Activated T-helper 2 cell treated with anti-CD3 and anti-CD28 coated beads, Interferon-gamma antibody, Interleukin-2, Interleukin-4, amounts not matched to agents 10 μg/mL and 5 μg/mL and 100 μg/mL, durations not matched to agents 14 hours and 24 hours and 36 hours (primary cell): ENCODE measurements around the gene SNTB2. TPM values are rescaled to one million over a fixed set of nuclear protein-coding genes. Genes with fewer than 3 reads are reported as not detected.

Experiments used
- DNase-seq: peaks from one replicate; pipeline ENCODE4 v3.0.0; 2021; ENCODE audit warnings: low spot score
- H3K27ac Mint-ChIP-seq: one replicate; pipeline ENCODE4 v1.8.0; 2021; ENCODE audit warnings: mixed read lengths
- H3K27me3 Mint-ChIP-seq: one replicate; pipeline ENCODE4 v1.8.0; 2021; ENCODE audit warnings: low read depth, mixed read lengths
- H3K36me3 Mint-ChIP-seq: one replicate; pipeline ENCODE4 v1.8.0; 2021; ENCODE audit warnings: low read depth, mixed read lengths
- H3K4me1 Mint-ChIP-seq: one replicate; pipeline ENCODE4 v1.8.0; 2021; ENCODE audit warnings: low read depth, mixed read lengths
- H3K4me3 Mint-ChIP-seq: one replicate; pipeline ENCODE4 v1.8.0; 2021; ENCODE audit warnings: low read depth, mild to moderate bottlenecking, moderate library complexity, mixed read lengths
- H3K9me3 Mint-ChIP-seq: one replicate; pipeline ENCODE4 v1.8.0; 2021; ENCODE audit warnings: mixed read lengths
- intact Hi-C: fragments of 100-400 bp; cut with micrococcal nuclease; formaldehyde crosslinking; loops from one replicate; pipeline ENCODE4 v1.15.1; 2023
- total RNA-seq: library from RNA; stranded (reverse); gene quantifications from 2 replicates; pipeline ENCODE4 v1.2.3, GENCODE V29; 2022

The SNTB2 gene
- total RNA-seq, 1 donor from 2014 or later = 30.4 TPM

DNA sequence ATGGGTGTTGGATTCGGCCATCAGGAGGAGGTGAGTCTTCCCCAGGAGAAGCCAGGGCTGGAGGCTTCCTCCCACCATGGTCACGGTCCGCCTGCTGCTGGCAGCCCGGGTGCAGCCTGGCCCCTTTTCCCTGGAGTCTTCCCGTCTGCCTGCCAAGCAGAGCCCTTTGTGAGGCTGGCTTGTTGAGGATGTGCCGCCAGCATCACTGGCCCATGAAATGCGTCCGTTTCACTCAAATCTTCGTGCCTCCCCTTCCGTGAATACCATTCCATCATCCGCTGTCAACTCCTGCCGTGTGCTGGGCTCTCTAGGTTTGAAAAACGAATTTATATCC, 133.7 kb downstream of the SNTB2 start:
- no peak for DNase-seq
- intact Hi-C loops = no loop called here
- no peak overlapping the region for H3K4me3 Mint-ChIP-seq
- no peak overlapping the region for H3K27ac Mint-ChIP-seq
- H3K27me3 Mint-ChIP-seq = no peaks in the 10 kb centered on the region
- H3K9me3 Mint-ChIP-seq = no peaks in the 10 kb centered on the region
- peaks cover 79% of the 10 kb centered on the region for H3K36me3 Mint-ChIP-seq
- H3K4me1 Mint-ChIP-seq = no peaks in the 10 kb centered on the region

DNA sequence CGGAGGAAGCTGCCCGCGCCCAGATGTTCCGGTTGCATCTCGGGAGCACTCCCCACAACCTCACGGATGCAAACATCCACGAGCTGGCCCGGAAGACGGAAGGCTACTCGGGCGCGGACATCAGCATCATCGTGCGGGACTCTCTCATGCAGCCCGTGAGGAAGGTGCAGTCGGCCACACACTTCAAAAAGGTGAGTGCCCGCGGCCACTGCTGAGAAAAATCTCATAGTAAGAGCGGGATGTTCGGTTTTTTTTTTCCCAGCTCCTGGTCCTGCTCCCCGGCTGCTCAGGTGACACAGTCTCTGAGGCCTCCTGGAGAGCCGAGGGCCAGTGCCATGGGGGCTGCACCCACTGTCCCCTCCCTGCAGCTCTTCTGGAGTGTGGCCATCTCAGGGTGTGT, 134.1 kb downstream of the SNTB2 start:
- Mint-ChIP-seq H3K4me3 (no peak overlapping the region), H3K9me3 (no peaks in the 10 kb centered on the region), H3K4me1 (peaks cover 2% of the 10 kb centered on the region), H3K27ac (no peak overlapping the region), H3K36me3 (peaks cover 79% of the 10 kb centered on the region), H3K27me3 (no peaks in the 10 kb centered on the region)
- DNase-seq = no peak
- intact Hi-C loops = no loop called here

DNA sequence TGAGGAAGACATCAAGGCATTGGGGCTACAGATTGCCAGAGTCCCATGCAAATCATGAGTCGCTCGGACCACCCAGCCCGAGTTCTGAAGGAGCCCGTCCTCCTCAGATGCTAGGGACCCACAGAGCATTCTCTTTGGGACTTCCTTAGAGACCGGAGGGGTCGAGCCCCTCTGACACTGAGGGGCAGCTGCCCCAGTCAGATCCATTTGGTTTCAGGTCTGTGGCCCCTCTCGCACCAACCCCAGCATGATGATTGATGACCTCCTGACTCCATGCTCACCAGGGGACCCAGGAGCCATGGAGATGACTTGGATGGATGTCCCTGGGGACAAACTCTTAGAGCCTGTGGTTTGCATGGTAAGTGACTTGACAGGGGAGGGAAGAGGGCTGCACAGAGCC, 135.4 kb downstream of the SNTB2 start:
- Mint-ChIP-seq H3K4me3 (no peak overlapping the region), H3K36me3 (peaks cover 80% of the 10 kb centered on the region), H3K9me3 (no peaks in the 10 kb centered on the region), H3K4me1 (peaks cover 8% of the 10 kb centered on the region), H3K27ac (no peak overlapping the region), H3K27me3 (no peaks in the 10 kb centered on the region)
- no peak for DNase-seq
- intact Hi-C loops = no loop called here

DNA sequence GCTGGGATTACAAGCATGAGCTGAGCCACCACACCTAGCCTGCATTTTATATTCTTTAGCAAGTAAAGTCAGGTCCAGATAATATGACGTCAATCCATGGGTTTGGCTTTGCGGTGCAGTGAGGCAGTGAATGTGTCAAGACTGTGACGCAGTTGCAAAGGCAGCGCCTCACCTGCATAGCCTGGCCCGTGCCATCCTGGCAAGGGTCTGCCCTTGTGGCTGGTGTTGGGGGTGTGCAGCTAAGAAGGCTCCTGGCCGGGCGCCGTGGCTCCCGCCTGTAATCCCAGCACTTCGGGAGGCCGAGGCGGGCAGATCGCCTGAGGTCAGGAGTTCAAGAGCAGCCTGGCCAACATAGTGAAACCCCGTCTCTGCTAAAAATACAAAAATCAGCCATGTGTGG, 136.5 kb downstream of the SNTB2 start:
- peaks cover 13% of the 10 kb centered on the region for H3K4me1 Mint-ChIP-seq
- DNase-seq = no peak

DNA sequence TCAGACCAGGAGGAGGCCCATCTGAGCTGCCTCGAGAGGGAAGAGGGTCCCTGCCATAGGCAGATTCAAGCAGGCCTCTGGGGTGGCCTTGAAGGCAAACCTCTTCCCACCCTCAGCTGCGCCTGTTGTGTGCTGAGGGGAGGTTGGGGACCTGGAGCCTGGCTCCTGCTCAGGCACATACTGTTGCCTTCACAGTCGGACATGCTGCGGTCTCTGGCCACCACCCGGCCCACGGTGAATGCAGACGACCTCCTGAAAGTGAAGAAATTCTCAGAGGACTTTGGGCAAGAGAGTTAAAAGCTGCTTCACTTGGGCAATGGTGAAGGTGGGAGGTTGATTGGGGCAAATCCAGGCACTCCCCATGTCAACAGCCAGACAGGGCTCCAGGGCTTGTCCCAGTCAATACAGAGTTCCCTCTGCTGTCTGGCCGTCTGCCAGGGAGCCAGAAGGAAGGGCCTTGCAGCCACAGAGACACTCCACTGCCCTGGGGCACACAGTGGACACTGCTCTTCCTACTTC, 137.1 kb downstream of the SNTB2 start:
- no peak for DNase-seq
- no peak overlapping the region for H3K4me3 Mint-ChIP-seq
- peaks cover 20% of the 10 kb centered on the region for H3K4me1 Mint-ChIP-seq
- H3K36me3 Mint-ChIP-seq = peaks cover 83% of the 10 kb centered on the region
- intact Hi-C loops = no loop called here
- no peaks in the 10 kb centered on the region for H3K9me3 Mint-ChIP-seq
- H3K27me3 Mint-ChIP-seq = no peaks in the 10 kb centered on the region
- H3K27ac Mint-ChIP-seq = no peak overlapping the region

More for the DNA sequence above, 136.5 kb downstream of the SNTB2 start:
- no peak overlapping the region for H3K27ac Mint-ChIP-seq
- peaks cover 81% of the 10 kb centered on the region for H3K36me3 Mint-ChIP-seq
- intact Hi-C loops = no loop called here
- no peak overlapping the region for H3K4me3 Mint-ChIP-seq
- no peaks in the 10 kb centered on the region for H3K27me3 Mint-ChIP-seq
- H3K9me3 Mint-ChIP-seq = no peaks in the 10 kb centered on the region

GRCh38 chr16:69324585-69325253, 137.8 kb downstream of the SNTB2 start:
- no peak overlapping the region for H3K4me3 Mint-ChIP-seq
- H3K9me3 Mint-ChIP-seq = no peaks in the 10 kb centered on the region
- H3K27ac Mint-ChIP-seq = no peak overlapping the region
- intact Hi-C loops = no loop called here
- H3K36me3 Mint-ChIP-seq = peaks cover 81% of the 10 kb centered on the region
- H3K4me1 Mint-ChIP-seq = peaks cover 25% of the 10 kb centered on the region
- DNase-seq = no peak
- no peaks in the 10 kb centered on the region for H3K27me3 Mint-ChIP-seq

GRCh38 chr16:69325784-69326171, 138.8 kb downstream of the SNTB2 start:
- Mint-ChIP-seq H3K27me3 (no peaks in the 10 kb centered on the region), H3K4me1 (peaks cover 25% of the 10 kb centered on the region), H3K36me3 (peaks cover 78% of the 10 kb centered on the region), H3K9me3 (no peaks in the 10 kb centered on the region), H3K4me3 (no peak overlapping the region), H3K27ac (peak overlapping the region; percentile 22)
- intact Hi-C loops = no loop called here
- no peak for DNase-seq

GRCh38 chr16:69326172-69326873, 139.4 kb downstream of the SNTB2 start:
- Mint-ChIP-seq H3K4me3 (no peak overlapping the region), H3K27ac (peak overlapping the region; percentile 22), H3K27me3 (no peaks in the 10 kb centered on the region), H3K36me3 (peaks cover 75% of the 10 kb centered on the region), H3K4me1 (peaks cover 26% of the 10 kb centered on the region), H3K9me3 (no peaks in the 10 kb centered on the region)
- no peak for DNase-seq
- intact Hi-C loops = no loop called here

GRCh38 chr16:69327585-69328310, 140.8 kb downstream of the SNTB2 start:
- intact Hi-C loops = no loop called here
- Mint-ChIP-seq H3K36me3 (peaks cover 72% of the 10 kb centered on the region), H3K27me3 (no peaks in the 10 kb centered on the region)

DNA sequence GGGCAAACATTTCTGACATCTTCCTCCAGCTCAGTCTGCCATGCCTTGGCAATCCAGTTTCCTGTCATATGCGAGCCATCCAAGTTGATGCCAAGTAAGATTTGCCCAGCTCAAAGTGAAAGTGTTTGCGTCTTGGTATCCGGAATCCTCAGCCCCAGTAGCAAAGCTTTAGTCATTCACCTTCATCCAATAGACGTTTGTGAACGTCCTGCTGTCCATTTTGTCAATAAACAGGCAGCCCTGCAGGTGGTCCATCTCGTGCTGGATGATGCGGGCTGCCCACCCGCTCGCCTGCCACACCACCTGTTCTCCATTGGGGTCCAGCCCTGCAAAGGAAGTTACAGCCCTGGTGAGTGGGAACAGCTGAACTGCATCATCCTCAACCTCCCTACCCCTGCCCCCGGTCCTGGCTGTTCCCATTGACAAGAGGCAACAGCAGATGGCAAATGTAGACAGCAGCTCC, 141.9 kb downstream of the SNTB2 start:
- Mint-ChIP-seq H3K36me3 (peaks cover 69% of the 10 kb centered on the region), H3K4me3 (peak overlapping the region; percentile 81), H3K27me3 (no peaks in the 10 kb centered on the region), H3K27ac (no peak overlapping the region), H3K4me1 (peaks cover 31% of the 10 kb centered on the region), H3K9me3 (no peaks in the 10 kb centered on the region)
- no peak for DNase-seq
- intact Hi-C loops = no loop called here

More at GRCh38 chr16:69327585-69328310, 140.8 kb downstream of the SNTB2 start:
- no peak for DNase-seq
- H3K4me1 Mint-ChIP-seq = peaks cover 31% of the 10 kb centered on the region
- peak overlapping the region; percentile 26 for H3K4me3 Mint-ChIP-seq
- no peak overlapping the region for H3K27ac Mint-ChIP-seq
- H3K9me3 Mint-ChIP-seq = no peaks in the 10 kb centered on the region

DNA sequence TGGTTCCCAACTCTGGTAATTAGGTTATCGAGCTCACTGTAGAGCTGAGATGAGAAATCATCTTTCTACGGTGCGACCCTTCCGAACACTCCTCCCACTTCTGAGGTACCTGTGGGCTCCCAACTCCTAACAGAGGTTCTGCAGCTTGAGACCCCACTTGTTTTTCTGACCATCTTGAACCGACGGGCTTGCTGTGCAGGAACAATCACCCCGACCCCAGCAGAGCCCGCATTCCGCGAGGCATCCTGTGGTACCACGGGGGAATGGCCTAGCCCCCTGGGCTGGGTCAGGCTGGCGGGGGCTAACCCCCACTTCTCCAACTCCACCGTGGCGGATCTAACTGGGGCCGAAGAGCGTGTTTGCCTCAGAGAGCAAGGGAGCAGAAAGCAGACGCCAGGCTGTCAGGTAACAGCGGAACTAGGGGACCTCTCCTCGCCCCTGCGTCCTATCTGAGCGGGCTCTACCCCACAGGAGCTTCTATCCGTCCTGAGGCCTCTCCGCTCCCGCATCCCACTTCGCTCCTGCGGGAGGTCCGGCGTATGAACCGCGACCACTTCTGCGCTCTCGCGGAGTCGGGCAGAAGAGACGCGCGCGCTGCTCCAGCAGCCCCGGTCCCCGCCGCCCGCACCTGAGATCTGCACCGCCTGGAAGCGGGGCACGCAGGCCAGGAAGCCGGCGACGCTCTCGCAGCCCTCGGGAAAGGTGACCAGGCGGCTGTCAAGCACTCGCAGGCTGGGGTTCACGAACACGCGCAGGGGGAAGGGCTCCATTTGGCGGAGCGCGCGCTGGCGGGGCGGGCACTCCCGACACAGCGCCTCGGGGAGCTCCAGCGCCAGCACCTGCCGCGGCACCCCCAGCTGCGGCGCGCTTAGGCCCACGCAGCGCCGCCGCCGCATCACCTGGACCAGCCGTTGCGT, 142.7 kb downstream of the SNTB2 start:
- Mint-ChIP-seq H3K4me3 (peak overlapping the region; percentile 81), H3K9me3 (no peaks in the 10 kb centered on the region), H3K36me3 (peaks cover 69% of the 10 kb centered on the region), H3K4me1 (peaks cover 31% of the 10 kb centered on the region), H3K27ac (no peak overlapping the region), H3K27me3 (no peaks in the 10 kb centered on the region)
- intact Hi-C loops = loop anchor here (1.0 kb wide), 2 partner anchors 10 to 18 kb away; partner anchors contain the start of genes COG8, NIP7 and VPS4A
- no peak for DNase-seq
